ENCODE data around the gene SAPCD2. TPM values are rescaled to one million over a fixed set of nuclear protein-coding genes. Genes with fewer than 3 reads are reported as not detected.
"Not testable (repeated sequence)": the region's sequence is repeated elsewhere in the genome, so short reads cannot be mapped to it uniquely, and the experiment has no call there.

Gene SAPCD2
- 1.0 TPM for total RNA-seq (ENCODE audit: unreplicated experiment)
- long read RNA-seq = 0 reads

GRCh38 chr9:137070201-137070905, at the start of gene SAPCD2:
TSS of gene SAPCD2 (minus strand) at chr9:137070557. CDS start at chr9:137070460, 97 bp downstream.
- Mint-ChIP-seq H3K9me3 (ENCODE audit: unreplicated experiment) (no peaks in the 10 kb centered on the region), H3K27me3 (ENCODE audit: unreplicated experiment) (peaks cover 18% of the 10 kb centered on the region), H3K27ac (ENCODE audit: unreplicated experiment) (no peak within 1 kb of the TSS), H3K36me3 (ENCODE audit: low read depth, unreplicated experiment) (no peaks in the 10 kb centered on the region), H3K4me1 (ENCODE audit: unreplicated experiment) (peaks cover 4% of the 10 kb centered on the region), H3K4me3 (ENCODE audit: unreplicated experiment) (peak within 1 kb of the TSS; percentile 56)
- DNase-seq (ENCODE audit: low spot score) = peak; percentile 74
- TF ChIP-seq CTCF (IDR thresholded peaks at IDR 0.05; ENCODE audit: unreplicated experiment) = no peak

DNA sequence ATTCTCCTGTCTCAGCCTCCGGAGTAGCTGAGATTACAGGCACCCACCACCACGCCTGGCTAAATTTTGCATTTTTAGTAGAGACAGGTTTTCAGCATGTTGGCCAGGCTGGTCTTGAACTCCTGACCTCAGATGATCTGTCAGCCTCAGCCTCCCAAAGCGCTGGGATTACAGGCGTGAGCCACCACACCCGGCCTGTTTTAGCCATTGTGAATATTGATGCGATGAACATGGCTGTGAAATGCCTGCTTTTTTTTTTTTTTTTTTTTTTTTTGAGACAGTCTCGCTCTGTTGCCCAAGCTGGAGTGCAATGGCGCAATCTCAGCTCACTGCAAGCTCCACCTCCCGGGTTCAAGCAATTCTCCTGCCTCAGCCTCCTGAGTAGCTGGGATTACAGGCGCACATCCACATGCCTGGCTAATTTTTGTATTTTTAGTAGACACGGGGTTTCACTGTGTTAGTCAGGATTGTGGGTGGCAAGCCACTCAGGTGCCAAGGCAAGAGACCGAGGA, 47.8 kb upstream of the SAPCD2 start:
- DNase-seq (ENCODE audit: low spot score); H3K4me3 Mint-ChIP-seq (ENCODE audit: unreplicated experiment); H3K9me3 Mint-ChIP-seq (ENCODE audit: unreplicated experiment); H3K4me1 Mint-ChIP-seq (ENCODE audit: unreplicated experiment); H3K27ac Mint-ChIP-seq (ENCODE audit: unreplicated experiment); H3K36me3 Mint-ChIP-seq (ENCODE audit: low read depth, unreplicated experiment): not testable (repeated sequence)
- H3K27me3 Mint-ChIP-seq (ENCODE audit: unreplicated experiment) = peaks cover 10% of the 10 kb centered on the region

DNA sequence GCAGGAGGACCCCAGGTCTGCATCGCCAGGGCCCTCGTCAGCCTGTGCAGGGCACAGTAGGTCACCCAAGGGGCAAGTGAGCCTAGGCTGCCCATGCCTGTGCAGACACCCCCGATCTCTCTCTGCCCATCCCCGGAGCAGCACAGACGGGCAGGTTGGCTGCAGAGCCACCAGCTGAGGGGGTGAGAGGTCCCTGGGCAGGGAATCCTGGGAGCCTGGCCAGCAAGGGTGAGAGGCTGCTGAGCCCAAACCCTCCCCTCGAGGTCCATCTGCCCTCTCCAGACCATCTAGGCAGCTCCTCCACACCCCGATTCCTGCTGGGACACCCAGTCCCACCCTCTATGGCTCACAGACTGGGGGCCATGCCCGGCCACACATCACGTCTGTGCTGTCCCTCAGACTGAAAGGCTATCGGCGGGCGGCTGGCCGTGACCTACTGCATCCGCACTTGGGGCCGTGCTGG, 46.9 kb upstream of the SAPCD2 start:
- DNase-seq (ENCODE audit: low spot score) = no peak
- H3K27me3 Mint-ChIP-seq (ENCODE audit: unreplicated experiment) = peaks cover 10% of the 10 kb centered on the region
- H3K36me3 Mint-ChIP-seq (ENCODE audit: low read depth, unreplicated experiment) = no peaks in the 10 kb centered on the region
- TF ChIP-seq CTCF (IDR thresholded peaks at IDR 0.05; ENCODE audit: unreplicated experiment) = no peak
- no peak overlapping the region for H3K27ac Mint-ChIP-seq (ENCODE audit: unreplicated experiment)
- no peaks in the 10 kb centered on the region for H3K9me3 Mint-ChIP-seq (ENCODE audit: unreplicated experiment)
- H3K4me3 Mint-ChIP-seq (ENCODE audit: unreplicated experiment) = no peak overlapping the region
- H3K4me1 Mint-ChIP-seq (ENCODE audit: unreplicated experiment) = peaks cover 3% of the 10 kb centered on the region

DNA sequence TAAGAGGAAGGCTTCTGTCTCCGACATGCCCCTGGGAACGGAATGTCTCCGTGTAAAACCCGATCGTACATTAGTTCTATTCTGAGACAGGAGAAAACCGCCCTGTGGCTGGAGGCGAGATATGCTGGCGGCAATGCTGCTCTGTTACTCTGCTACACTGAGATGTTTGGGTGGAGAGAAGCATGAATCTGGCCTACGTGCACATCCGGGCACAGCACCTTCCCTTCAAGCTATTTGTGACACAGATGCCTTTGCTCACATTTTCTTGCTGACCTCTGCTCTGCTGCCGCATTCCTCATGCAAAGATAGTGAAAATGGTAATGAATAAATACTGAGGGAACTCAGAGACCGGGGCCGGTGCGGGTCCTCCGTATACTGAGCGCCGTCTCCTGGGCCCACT, 46.4 kb upstream of the SAPCD2 start:
- TF ChIP-seq CTCF (IDR thresholded peaks at IDR 0.05; ENCODE audit: unreplicated experiment) = no peak
- no peaks in the 10 kb centered on the region for H3K4me1 Mint-ChIP-seq (ENCODE audit: unreplicated experiment)
- H3K4me3 Mint-ChIP-seq (ENCODE audit: unreplicated experiment) = peak overlapping the region; percentile 42

GRCh38 chr9:137116027-137116507, 45.7 kb upstream of the SAPCD2 start:
- Mint-ChIP-seq H3K36me3 (ENCODE audit: low read depth, unreplicated experiment) (no peaks in the 10 kb centered on the region), H3K4me3 (ENCODE audit: unreplicated experiment) (no peak overlapping the region), H3K9me3 (ENCODE audit: unreplicated experiment) (no peaks in the 10 kb centered on the region), H3K27me3 (ENCODE audit: unreplicated experiment) (peaks cover 10% of the 10 kb centered on the region), H3K4me1 (ENCODE audit: unreplicated experiment) (no peaks in the 10 kb centered on the region), H3K27ac (ENCODE audit: unreplicated experiment) (no peak overlapping the region)
- DNase-seq (ENCODE audit: low spot score) = no peak
- TF ChIP-seq CTCF (IDR thresholded peaks at IDR 0.05; ENCODE audit: unreplicated experiment) = no peak

More for the DNA sequence above, 46.4 kb upstream of the SAPCD2 start:
- no peak for DNase-seq (ENCODE audit: low spot score)
- Mint-ChIP-seq H3K9me3 (ENCODE audit: unreplicated experiment) (no peaks in the 10 kb centered on the region), H3K27me3 (ENCODE audit: unreplicated experiment) (peaks cover 10% of the 10 kb centered on the region), H3K36me3 (ENCODE audit: low read depth, unreplicated experiment) (no peaks in the 10 kb centered on the region), H3K27ac (ENCODE audit: unreplicated experiment) (no peak overlapping the region)

All from endothelial cell (in vitro differentiated cells).